OCI-LY3 (cell line): ENCODE data around the gene PDILT.

Experiments
- H2AFZ ChIP-seq: fragments of 200-600, 300-600 bp; shearing (Covaris generic); 2 replicates; pipeline ENCODE4 v1.6.0; 2014; ENCODE audit warnings: antibody characterized with exemption, low read depth, low read length
- H3K27ac ChIP-seq: fragments of 200-600, 300-600 bp; sonication (generic); 2 replicates; pipeline ENCODE4 v1.5.1; 2014; ENCODE audit warnings: mild to moderate bottlenecking, low read length, moderate library complexity, mixed read lengths
- H3K27me3 ChIP-seq: fragments of 200-600, 300-600 bp; sonication (generic); 2 replicates; pipeline ENCODE4 v1.6.1; 2014; ENCODE audit warnings: low read depth, low read length, mixed read lengths
- H3K36me3 ChIP-seq: fragments of 200-600, 300-600 bp; sonication (generic); replicated peaks from 2 replicates; pipeline ENCODE3; 2014; ENCODE audit warnings: low read depth, low read length, mixed read lengths
- H3K4me1 ChIP-seq: fragments of 300-600, 200-600 bp; sonication (generic); 2 replicates; pipeline ENCODE4 v1.6.1; 2014; ENCODE audit warnings: low read length, mixed read lengths
- H3K4me2 ChIP-seq: fragments of 200-600, 300-600 bp; sonication (generic); 2 replicates; pipeline ENCODE4 v1.6.1; 2014; ENCODE audit warnings: low read length, mixed read lengths
- H3K4me3 ChIP-seq: fragments of 300-600, 200-600 bp; sonication (generic); 2 replicates; pipeline ENCODE4 v1.5.1; 2014; ENCODE audit warnings: antibody characterized with exemption, mild to moderate bottlenecking, low read length, moderate library complexity
- H3K79me2 ChIP-seq: fragments of 300-600, 200-600 bp; shearing (Covaris generic); 2 replicates; pipeline ENCODE4 v1.6.1; 2014; ENCODE audit warnings: mild to moderate bottlenecking, low read length, mixed read lengths
- H3K9ac ChIP-seq: fragments of 300-600, 200-600 bp; shearing (Covaris generic); 2 replicates; pipeline ENCODE4 v1.6.0; 2014; ENCODE audit warnings: mild to moderate bottlenecking, low read length, moderate library complexity
- H3K9me3 ChIP-seq: fragments of 200-600, 300-600 bp; shearing (Covaris generic); 2 replicates; pipeline ENCODE4 v1.6.1; 2014; ENCODE audit warnings: low read length, mixed read lengths; ENCODE audit not compliant: insufficient read depth
- H4K20me1 ChIP-seq: fragments of 200-600, 300-600 bp; sonication (generic); 2 replicates; pipeline ENCODE4 v1.6.1; 2016; ENCODE audit warnings: low read length, mixed read lengths; ENCODE audit not compliant: insufficient read depth
- EZH2phosphoT487 ChIP-seq: fragments of 200-600 bp; shearing (Covaris generic); IDR thresholded peaks from 2 replicates; pipeline ENCODE4 v1.6.1; 2018; ENCODE audit warnings: antibody characterized with exemption, mixed run types, low read depth
- TF ChIP-seq, protein P1 (sequence below): fragments of 200-600, 300-600 bp; sonication (generic); IDR thresholded peaks from 2 replicates; pipeline ENCODE4 v1.5.1; 2014; ENCODE audit warnings: antibody characterized with exemption, low read length, low read depth

Gene PDILT

GRCh38 chr16:20320592-20320991, 83.9 kb downstream of the PDILT start:
- Histone ChIP-seq H3K27me3 (peaks cover 50% of the 10 kb centered on the region; the same call in 1 of the 2 replicates), H3K79me2 (no peaks in the 10 kb centered on the region), H3K27ac (no peak overlapping the region), H3K36me3 (no peaks in the 10 kb centered on the region), H3K4me2 (no peak overlapping the region), H3K4me3 (no peak overlapping the region), H2AFZ (no peak overlapping the region), H3K4me1 (no peaks in the 10 kb centered on the region), H3K9ac (no peak overlapping the region), H4K20me1 (no peaks in the 10 kb centered on the region), H3K9me3 (no peaks in the 10 kb centered on the region)
- TF ChIP-seq, protein P1, sequence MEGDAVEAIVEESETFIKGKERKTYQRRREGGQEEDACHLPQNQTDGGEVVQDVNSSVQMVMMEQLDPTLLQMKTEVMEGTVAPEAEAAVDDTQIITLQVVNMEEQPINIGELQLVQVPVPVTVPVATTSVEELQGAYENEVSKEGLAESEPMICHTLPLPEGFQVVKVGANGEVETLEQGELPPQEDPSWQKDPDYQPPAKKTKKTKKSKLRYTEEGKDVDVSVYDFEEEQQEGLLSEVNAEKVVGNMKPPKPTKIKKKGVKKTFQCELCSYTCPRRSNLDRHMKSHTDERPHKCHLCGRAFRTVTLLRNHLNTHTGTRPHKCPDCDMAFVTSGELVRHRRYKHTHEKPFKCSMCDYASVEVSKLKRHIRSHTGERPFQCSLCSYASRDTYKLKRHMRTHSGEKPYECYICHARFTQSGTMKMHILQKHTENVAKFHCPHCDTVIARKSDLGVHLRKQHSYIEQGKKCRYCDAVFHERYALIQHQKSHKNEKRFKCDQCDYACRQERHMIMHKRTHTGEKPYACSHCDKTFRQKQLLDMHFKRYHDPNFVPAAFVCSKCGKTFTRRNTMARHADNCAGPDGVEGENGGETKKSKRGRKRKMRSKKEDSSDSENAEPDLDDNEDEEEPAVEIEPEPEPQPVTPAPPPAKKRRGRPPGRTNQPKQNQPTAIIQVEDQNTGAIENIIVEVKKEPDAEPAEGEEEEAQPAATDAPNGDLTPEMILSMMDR, result no peak
- no peak for TF ChIP-seq EZH2phosphoT487

DNA sequence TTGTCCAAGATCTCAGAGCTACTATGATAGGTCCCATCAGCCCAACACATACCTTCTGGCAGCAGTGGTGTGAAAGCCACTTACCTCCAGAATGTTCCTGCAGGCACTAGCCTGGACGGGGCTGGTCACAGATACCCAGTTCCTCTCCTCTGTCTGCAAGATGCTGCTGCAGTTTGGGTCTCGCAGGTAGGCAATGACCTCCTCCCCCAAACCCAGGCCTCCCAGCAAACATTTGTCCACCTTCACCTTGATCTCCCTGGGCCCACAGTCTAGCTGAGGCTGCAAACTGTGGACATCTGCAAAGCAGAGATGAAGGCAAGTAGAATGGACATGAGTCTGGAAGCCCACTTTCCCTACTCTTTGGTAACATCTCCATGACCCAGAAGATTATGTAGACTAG, 84.4 kb downstream of the PDILT start:
- Histone ChIP-seq H3K79me2 (no peaks in the 10 kb centered on the region), H2AFZ (no peak overlapping the region), H3K36me3 (no peaks in the 10 kb centered on the region), H3K4me2 (no peak overlapping the region), H3K4me1 (no peaks in the 10 kb centered on the region), H3K9ac (no peak overlapping the region), H4K20me1 (no peaks in the 10 kb centered on the region), H3K27ac (no peak overlapping the region), H3K9me3 (no peaks in the 10 kb centered on the region), H3K27me3 (peaks cover 46% of the 10 kb centered on the region; the same call in 1 of the 2 replicates), H3K4me3 (no peak overlapping the region)
- TF ChIP-seq, protein P1, result no peak
- no peak for TF ChIP-seq EZH2phosphoT487

DNA sequence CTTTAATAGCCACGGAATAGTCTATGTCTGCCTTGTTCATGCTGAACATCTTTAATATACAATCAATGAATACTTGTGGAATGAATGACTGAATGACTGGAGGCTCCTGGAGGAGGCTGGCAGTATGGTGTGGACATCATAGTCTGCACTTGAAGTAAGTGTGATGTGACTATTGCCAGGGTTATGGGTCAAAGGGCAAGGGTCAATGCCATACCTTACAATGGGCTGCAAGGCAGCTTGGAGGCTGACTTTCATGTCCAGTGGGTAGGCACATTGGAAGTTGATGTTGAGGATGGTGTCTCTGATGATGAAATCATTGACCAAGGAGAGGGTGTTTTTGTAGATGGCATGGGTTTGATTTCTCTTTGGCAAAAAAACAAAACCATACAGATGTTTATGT, 85.1 kb downstream of the PDILT start:
- Histone ChIP-seq H3K4me1 (no peaks in the 10 kb centered on the region), H3K36me3 (no peaks in the 10 kb centered on the region), H3K27ac (no peak overlapping the region), H4K20me1 (no peaks in the 10 kb centered on the region), H3K9me3 (no peaks in the 10 kb centered on the region), H3K9ac (no peak overlapping the region), H3K4me2 (no peak overlapping the region), H3K27me3 (peaks cover 48% of the 10 kb centered on the region; the same call in 1 of the 2 replicates), H2AFZ (no peak overlapping the region), H3K79me2 (no peaks in the 10 kb centered on the region), H3K4me3 (no peak overlapping the region)
- TF ChIP-seq, protein P1, result no peak

GRCh38 chr16:20318437-20318836, 86.1 kb downstream of the PDILT start:
- no peaks in the 10 kb centered on the region for H4K20me1 ChIP-seq
- no peak overlapping the region for H3K4me3 ChIP-seq
- H3K27ac ChIP-seq, result no peak overlapping the region
- TF ChIP-seq EZH2phosphoT487, result no peak
- TF ChIP-seq, protein P1, result no peak
- H3K79me2 ChIP-seq, result no peaks in the 10 kb centered on the region
- peaks cover 49% of the 10 kb centered on the region; the same call in 1 of the 2 replicates for H3K27me3 ChIP-seq
- no peaks in the 10 kb centered on the region for H3K36me3 ChIP-seq
- no peak overlapping the region for H3K9ac ChIP-seq
- H3K4me1 ChIP-seq, result no peaks in the 10 kb centered on the region
- H3K9me3 ChIP-seq, result no peaks in the 10 kb centered on the region
- H3K4me2 ChIP-seq, result no peak overlapping the region
- no peak overlapping the region for H2AFZ ChIP-seq
